Fibroblast of the aortic adventitia (primary cell): ENCODE results near the gene PAM. TPM values are rescaled to one million over a fixed set of nuclear protein-coding genes. Genes with fewer than 3 reads are reported as not detected.
"Not testable (repeated sequence)": the region's sequence is repeated elsewhere in the genome, so short reads cannot be mapped to it uniquely, and the experiment has no call there.

Source experiments
- DNase-seq: peaks from one replicate; pipeline ENCODE4 v3.0.0-alpha.2; 2010; ENCODE audit warnings: low read depth
- H3K4me3 ChIP-seq: 2 replicates; pipeline ENCODE4 v1.5.1; 2011; ENCODE audit warnings: low read depth, mild to moderate bottlenecking, control low read depth, low read length, moderate library complexity
- total RNA-seq: library from RNA; depleted of rRNA; stranded (reverse); fragments of >200 nt; gene quantifications from 2 replicates; pipeline ENCODE4 v1.2.3, GENCODE V29; 2012; ENCODE audit warnings: low replicate concordance
- TF ChIP-seq, protein P1 (sequence below): IDR thresholded peaks from 2 replicates; pipeline ENCODE4 v1.5.1; 2011; ENCODE audit warnings: mild to moderate bottlenecking, low read length, control low read depth, inconsistent platforms; ENCODE audit not compliant: insufficient read depth

PAM gene
- total RNA-seq, 1 donor = 528 TPM

DNA sequence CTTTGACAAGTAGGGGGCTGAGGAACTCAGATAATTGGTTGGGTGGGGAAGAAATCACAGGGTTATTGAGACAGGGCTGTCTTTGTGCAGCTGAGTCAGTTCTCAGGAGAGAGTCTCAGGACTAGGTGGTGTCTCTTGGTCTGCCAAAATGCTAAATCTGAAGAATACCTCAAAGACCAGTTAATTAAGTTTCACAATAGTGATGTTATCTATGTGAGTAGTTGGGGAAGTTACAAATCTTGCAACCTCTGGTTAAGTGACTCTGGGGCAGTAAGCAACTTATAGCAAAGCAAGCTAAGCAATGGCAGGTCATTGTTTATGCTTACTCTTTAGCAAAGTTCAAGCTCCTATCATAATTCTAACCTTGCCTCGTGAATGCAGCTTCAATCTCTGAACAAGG, 311.2 kb downstream of the PAM start:
- DNase-seq = no peak
- H3K4me3 ChIP-seq = no peak overlapping the region
- TF ChIP-seq, protein P1, sequence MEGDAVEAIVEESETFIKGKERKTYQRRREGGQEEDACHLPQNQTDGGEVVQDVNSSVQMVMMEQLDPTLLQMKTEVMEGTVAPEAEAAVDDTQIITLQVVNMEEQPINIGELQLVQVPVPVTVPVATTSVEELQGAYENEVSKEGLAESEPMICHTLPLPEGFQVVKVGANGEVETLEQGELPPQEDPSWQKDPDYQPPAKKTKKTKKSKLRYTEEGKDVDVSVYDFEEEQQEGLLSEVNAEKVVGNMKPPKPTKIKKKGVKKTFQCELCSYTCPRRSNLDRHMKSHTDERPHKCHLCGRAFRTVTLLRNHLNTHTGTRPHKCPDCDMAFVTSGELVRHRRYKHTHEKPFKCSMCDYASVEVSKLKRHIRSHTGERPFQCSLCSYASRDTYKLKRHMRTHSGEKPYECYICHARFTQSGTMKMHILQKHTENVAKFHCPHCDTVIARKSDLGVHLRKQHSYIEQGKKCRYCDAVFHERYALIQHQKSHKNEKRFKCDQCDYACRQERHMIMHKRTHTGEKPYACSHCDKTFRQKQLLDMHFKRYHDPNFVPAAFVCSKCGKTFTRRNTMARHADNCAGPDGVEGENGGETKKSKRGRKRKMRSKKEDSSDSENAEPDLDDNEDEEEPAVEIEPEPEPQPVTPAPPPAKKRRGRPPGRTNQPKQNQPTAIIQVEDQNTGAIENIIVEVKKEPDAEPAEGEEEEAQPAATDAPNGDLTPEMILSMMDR = no peak

DNA sequence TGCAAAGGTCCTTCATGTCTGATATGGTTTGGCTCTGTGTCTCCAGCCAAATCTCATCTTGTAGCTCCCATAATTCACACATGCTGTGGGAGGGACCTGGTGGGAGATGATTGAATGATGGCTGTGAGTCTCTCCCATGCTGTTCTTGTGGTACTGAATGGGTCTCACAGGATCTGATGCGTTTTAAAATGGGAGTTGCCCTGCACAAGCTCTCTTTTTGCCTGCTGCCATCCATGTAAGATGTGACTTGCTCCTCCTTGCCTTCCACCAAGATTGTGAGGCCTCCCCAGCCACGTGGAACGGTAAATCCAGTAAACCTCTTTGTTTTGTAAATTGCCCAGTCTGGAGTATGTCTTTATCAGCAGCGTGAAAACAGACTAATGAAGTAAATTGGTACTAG, 318.4 kb downstream of the PAM start:
- not testable (repeated sequence) for DNase-seq, H3K4me3 ChIP-seq

DNA sequence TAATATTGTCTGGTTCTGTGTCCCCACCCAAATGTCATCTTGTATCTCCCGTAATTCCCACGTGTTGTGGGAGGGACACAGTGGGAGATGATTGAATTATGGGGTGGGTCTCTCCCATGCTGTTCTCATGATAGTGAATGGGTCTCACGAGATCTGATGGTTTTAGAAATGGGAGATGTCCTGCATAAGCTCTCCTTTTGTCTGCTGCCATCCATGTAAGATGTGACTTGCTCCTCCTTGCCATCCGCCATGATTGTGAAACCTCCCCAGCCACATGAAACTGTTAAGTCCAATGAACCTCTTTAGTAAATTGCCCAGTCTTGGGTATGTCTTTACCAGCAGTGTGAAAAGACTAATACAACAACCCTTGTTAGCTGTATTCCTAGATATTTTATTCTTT, 320.3 kb downstream of the PAM start:
- no peak for DNase-seq
- TF ChIP-seq, protein P1 = no peak
- no peak overlapping the region for H3K4me3 ChIP-seq
